RCC 7860 (cell line): ENCODE results near the gene TXNDC16.
"Not testable (repeated sequence)": the region's sequence is repeated elsewhere in the genome, so short reads cannot be mapped to it uniquely, and the experiment has no call there.

Source experiments
- DNase-seq: peaks from one replicate; pipeline ENCODE4 v3.0.0-alpha.2; 2015; ENCODE audit warnings: low spot score
- FAIRE-seq: peaks from 2 replicates; lab custom pipeline; 2012; peaks lifted over from hg19 to GRCh38; lab: Jason Lieb, UNC

The TXNDC16 gene

GRCh38 chr14:52545584-52546317 is 6.6 kb downstream of the TXNDC16 start:
- FAIRE-seq = no peak
- no peak for DNase-seq

DNA sequence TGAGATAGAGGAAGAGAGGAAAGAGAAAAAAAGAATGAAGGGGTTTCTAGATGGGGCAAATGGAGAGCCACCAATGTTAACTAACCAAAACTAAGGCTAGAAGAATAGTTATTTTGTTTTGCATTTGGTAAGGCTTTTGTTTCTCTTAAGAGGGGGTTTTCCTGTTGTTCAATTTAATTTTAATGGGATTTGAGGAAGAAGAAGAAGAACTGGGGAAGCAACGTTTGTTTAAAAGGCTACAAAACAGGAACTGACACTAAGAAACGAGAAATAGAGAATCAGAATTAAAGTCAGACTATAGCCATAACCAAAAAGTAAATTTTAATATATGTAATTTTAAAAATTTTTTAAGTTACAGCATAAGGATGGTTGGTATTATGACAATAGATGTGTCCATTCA is 13.7 kb downstream of the TXNDC16 start:
- FAIRE-seq (no peak), DNase-seq (no peak)

- FAIRE-seq (no peak), DNase-seq (no peak)
These were observed 16.0 kb downstream of the TXNDC16 start for GRCh38 chr14:52536269-52536668.

- FAIRE-seq (no peak), DNase-seq (no peak)
These were observed 20.8 kb downstream of the TXNDC16 start for GRCh38 chr14:52531481-52531880.

DNA sequence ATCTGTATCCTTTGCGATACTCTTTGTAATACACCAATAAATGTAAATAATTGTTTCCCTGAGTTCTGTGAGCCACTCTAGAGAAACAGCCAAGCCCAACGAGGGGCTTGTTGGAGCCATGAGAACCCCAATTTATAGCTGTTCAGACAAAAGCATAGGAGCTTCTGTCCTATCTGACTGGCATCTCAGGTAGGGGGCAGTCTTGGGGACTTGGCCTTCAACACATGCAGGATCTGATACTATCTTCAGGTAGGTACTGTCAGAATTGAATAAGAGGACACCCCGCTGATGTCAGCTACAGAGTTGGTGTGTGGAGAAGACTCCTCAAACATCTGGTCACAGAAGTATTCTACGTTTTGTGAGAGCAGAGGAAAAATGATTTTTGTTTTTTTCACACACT is 25.3 kb downstream of the TXNDC16 start:
- no peak for FAIRE-seq
- no peak for DNase-seq

GRCh38 chr14:52522581-52523345 is 29.5 kb downstream of the TXNDC16 start:
- DNase-seq (no peak), FAIRE-seq (no peak)

- FAIRE-seq (no peak), DNase-seq (no peak)
These were observed 30.3 kb downstream of the TXNDC16 start for GRCh38 chr14:52522033-52522432.

- DNase-seq = no peak
- FAIRE-seq = no peak
These were observed 38.1 kb downstream of the TXNDC16 start for GRCh38 chr14:52514046-52514811.

DNA sequence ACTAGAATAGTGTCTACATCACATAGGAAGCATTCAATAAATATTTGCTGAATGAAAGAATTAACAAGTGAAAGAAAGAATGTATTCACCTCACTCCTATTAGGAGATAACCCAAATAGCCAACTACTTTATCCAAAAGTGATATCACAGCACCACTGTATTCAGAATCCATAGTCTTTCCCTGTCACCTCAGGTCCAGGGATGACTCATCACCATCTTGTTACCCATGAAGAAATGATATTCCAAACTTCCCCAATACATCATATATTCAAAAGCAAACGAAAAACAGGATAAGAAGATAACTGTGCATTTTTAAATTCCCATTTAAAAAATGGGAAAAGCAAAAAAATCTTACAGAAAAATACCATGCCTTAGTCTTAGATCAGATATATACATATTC is 39.1 kb downstream of the TXNDC16 start:
- no peak for FAIRE-seq
- DNase-seq = no peak

- FAIRE-seq (no peak), DNase-seq (no peak)
These were observed 57.9 kb downstream of the TXNDC16 start for GRCh38 chr14:52494444-52494843.

DNA sequence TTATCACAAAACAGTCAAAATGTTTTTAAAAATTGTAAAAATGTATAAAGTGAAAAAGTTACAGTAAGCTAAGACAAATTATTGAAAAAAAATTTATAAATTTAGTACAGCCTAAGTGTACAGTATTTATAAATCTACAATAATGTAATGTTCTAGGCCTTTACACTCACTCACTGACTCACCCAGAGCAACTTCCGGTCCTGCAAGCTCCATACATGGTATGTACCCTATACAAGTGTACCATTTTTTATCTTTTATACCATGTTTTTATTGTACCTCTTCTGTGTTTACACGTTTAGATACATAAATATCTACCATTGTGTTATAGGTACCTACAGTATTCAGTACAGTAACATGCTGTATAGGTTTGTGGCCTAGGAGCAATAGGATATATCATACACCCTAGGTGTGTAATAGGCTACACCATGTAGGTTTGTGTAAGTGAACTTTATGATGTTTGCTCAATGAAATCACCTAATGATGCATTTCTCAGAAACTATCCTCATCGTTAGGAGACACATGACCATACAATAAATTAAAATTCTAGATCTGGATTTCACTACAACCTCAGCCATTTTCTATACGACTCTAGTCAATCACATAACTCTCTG is 66.8 kb downstream of the TXNDC16 start:
- DNase-seq = no peak

DNA sequence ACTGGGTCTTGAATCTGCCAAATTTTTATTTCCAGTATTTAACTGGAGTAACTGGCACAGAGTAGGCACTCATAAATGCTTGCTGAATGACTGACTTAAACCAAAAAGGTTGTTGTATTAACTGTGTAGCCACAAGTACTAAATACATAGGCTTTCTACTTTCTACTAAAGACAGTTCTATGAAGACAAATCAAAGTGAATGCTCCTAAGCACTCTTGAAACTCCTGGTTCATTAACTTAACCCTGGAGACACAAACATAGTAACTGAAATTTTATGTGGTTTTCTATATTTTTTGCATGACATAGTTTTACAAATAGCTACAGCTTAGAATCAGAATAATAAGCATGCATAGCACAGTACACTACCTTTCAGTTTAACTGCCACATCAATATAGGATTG is 70.4 kb downstream of the TXNDC16 start:
- FAIRE-seq = no peak
- DNase-seq = no peak

More for the DNA sequence above, 66.8 kb downstream of the TXNDC16 start:
- no peak for FAIRE-seq

GRCh38 chr14:52473557-52473956 is 78.7 kb downstream of the TXNDC16 start:
- peak; percentile 47 for FAIRE-seq

DNA sequence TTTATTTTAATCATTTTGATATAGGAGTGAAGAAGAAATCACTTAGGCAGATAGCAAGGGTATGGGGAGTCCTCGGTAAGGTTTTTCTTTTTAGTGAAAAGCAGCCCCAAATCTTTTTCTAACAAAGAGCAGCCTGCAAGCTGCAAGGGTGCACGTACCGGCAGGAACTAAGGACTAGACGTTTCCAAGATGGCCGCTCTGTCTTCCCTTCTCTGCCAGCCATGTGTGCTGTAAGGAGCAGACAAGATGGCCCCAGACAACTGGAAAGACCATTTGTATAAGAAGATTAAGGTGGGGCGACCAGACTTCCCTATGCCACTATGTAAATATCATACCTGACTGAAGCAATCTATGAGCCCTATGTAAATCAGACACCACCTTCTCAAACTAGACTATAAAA is 79.6 kb downstream of the TXNDC16 start:
- no peak for DNase-seq
- FAIRE-seq = no peak

More at GRCh38 chr14:52473557-52473956, 78.7 kb downstream of the TXNDC16 start:
- DNase-seq = peak; percentile 23

- DNase-seq, FAIRE-seq: not testable (repeated sequence)
These were observed 80.1 kb downstream of the TXNDC16 start for GRCh38 chr14:52472251-52472650.

DNA sequence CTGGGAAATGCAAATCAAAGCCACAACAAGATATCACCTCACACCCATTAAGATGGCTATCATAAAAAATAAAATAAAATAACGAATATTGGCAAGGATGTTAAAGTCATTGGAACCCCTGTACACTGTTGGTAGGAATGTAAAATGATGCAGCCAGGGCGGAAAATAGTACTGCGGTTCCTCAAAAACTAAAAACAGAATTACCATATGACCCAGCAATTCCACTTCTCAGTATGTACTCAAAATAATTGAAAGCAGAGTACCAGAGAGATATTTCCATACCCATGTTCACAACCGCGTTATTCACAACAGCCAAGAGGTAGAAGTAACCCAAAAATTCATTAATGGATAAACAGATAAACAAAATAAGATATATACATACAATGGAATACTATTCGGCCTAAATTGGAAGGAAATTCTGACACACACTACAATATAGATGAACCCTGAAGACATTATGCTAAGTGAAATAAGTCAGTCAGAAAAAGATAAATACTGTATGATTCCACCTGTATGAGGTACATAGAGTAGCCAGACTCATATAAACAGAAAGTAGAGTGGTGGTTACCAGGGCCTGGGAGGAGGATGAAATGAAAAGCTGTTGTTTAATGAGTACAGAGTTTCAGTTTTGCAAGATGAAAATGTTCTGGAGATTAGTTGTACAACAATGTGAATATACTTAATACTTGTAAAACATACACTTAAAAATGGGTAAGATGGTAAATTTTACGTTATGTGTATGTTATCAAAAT is 84.6 kb downstream of the TXNDC16 start:
- FAIRE-seq (no peak), DNase-seq (no peak)

DNA sequence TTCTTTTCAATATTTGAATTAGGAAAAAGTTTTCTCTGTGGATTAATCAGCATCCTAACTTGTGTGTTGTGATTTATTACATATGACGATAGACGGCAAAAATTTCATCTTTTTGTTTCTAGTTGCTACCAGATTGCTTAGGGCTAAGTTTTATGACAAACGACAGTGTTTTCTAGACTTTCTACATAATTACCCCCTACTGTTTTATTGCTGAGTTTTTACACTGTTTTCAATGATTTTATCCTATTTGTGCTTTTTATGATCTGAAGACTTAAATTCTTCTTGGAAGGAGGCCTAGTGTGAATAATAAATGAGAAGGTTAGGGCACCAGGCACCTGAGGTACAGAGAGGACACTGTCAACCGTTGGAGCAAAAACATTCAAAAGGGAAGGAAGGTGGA is 88.1 kb downstream of the TXNDC16 start:
- DNase-seq = no peak
- FAIRE-seq = no peak

DNA sequence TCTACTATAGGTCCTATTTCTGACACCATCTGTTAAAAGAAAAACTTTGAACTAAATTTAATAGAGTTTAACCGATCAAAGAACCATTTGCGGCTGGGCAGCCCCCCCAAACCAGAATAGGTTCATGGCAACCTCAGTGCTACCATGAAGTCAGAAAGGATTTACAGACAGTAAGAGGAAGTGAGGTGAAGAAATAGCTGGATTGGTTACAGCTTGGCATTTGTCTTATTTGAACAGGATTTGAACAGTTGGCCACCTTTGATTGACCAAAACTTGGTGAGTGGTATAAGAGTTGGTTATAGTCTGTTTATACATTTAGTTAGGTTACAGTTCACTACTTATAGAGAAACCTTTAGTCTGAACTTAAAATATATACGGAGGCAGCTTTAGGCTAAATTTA is 88.9 kb downstream of the TXNDC16 start:
- DNase-seq (no peak), FAIRE-seq (no peak)

DNA sequence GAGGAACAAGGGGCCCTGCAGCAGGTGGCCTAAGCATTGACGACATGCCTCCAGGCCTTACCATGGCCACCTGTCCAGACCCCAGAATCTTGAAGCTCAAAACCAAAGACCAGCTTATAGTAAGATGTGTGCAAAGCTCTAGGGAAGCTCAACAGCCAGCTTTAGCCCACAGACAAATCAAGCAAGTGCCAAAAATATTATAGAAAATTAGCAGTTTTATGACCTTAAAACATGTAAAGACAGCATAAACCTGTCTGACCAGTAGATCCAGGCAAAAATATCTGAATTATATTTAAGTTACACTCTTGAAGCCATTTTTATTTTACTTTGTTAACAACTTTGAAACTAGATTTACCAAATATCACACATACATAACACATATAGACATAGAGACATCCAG is 90.6 kb downstream of the TXNDC16 start:
- DNase-seq (no peak), FAIRE-seq (no peak)

DNA sequence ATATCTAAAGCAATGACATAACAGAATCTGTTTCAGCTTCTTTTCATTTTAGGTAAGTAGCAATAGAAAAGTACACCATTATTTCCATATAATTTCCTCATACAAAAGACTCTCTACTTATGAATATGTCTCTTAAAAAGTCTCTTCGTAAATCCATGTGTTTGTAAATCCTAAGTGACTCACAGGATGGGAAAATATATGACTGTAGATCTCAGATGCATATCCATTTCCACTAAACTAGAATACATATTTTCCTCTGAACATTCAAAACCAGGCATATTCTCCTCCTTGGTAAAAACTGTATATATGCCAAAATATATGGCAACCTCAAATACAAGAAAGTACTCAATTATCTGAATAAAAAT is 93.6 kb downstream of the TXNDC16 start:
- FAIRE-seq (no peak), DNase-seq (no peak)
